ENCODE data around the gene MAB21L4. TPM values are rescaled to one million over a fixed set of nuclear protein-coding genes. Genes with fewer than 3 reads are reported as not detected.

The MAB21L4 gene
- polyA plus RNA-seq, 1 of the 3 experiments (the other 2 are of a cell fraction) = not detected

DNA sequence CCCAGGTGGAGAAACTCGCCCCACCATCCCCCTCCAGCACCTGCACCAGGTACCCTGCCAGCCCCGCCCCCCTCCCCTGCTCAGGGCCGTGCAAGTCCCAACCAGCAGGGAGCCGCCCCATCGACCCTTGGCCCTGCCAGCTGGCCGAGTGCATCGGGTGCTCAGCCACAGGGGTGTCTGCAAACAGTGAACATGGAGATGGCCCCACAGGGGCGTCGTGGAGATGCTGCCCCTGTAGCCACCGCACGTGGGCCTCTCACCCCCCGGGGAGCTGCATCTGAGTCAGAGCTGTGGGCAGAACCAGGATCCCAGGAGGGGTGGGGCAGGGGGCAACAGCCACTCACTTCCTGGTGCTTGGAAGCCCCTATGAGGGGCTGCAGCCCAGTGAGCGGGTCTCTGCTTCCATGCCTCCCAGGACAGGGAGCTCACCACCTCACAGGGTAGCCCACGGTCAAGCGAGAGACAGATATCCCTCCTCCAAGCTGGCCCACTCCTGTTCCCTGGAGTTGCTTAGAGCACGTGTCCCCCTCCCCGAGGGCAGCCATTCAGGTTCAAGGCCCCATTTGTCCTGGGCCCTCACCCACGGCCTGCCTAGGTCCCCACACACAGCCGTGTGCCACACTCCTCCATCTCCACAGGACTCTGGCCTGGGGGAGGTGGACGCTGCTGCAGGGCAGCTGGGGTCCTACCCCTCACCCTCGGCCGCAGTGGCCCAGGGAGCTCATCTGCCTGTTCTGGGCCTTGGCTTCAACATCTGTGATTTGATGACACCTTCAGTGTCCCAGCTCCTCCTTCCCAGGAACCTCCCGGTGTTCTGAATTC, 1.1 kb upstream of the MAB21L4 start (continued):
- TF ChIP-seq NFIC (IDR thresholded peaks at IDR 0.05; ENCODE audit: borderline replicate concordance) = no peak
- no peak for TF ChIP-seq TCF12 (IDR thresholded peaks at IDR 0.05)
- TF ChIP-seq SMC3 (IDR thresholded peaks at IDR 0.05; ENCODE audit: low read depth, low read length) = no peak
- TF ChIP-seq, protein P1, sequence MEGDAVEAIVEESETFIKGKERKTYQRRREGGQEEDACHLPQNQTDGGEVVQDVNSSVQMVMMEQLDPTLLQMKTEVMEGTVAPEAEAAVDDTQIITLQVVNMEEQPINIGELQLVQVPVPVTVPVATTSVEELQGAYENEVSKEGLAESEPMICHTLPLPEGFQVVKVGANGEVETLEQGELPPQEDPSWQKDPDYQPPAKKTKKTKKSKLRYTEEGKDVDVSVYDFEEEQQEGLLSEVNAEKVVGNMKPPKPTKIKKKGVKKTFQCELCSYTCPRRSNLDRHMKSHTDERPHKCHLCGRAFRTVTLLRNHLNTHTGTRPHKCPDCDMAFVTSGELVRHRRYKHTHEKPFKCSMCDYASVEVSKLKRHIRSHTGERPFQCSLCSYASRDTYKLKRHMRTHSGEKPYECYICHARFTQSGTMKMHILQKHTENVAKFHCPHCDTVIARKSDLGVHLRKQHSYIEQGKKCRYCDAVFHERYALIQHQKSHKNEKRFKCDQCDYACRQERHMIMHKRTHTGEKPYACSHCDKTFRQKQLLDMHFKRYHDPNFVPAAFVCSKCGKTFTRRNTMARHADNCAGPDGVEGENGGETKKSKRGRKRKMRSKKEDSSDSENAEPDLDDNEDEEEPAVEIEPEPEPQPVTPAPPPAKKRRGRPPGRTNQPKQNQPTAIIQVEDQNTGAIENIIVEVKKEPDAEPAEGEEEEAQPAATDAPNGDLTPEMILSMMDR (IDR thresholded peaks at IDR 0.05) = no peak
- TF ChIP-seq JUND (IDR thresholded peaks at IDR 0.05) = no peak
- TF ChIP-seq RAD21 (IDR thresholded peaks at IDR 0.05; ENCODE audit: low read length) = no peak
- no peak for TF ChIP-seq CHD2 (IDR thresholded peaks at IDR 0.05; ENCODE audit: low read length, partially characterized antibody)

DNA sequence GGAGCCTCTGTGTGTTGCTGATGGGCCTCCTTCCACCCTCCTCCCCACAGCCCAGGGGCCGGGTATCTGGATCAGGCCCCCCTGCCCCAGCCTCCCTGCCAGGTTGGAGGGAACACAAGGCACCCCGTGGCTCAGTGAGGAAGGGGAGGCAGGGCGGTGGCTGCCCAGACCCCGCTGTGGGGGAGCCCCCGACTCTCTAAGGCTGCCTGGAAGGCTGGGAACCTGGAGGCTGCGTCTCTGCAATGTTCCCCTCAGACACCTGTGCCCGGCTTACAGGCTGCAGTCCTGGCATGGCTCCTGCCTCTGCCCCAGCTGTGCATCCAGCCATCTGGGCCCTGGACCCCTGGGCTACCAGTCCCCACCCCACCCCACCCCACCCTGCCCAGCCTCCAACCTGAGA, 438 bp upstream of the MAB21L4 start:
- H3K36me3 ChIP-seq (replicated peaks in 1 of 2; ENCODE audit: control insufficient read depth in 1 of 2, insufficient read depth in 2 of 2, low read length in 1 of 2) = no peaks in the 10 kb centered on the region
- H3K27ac ChIP-seq (ENCODE audit: low read depth in 2 of 2, low read length in 1 of 2) = no peak overlapping the region
- H3K9me2 ChIP-seq = no peaks in the 10 kb centered on the region
- H3K4me3 ChIP-seq (ENCODE audit: low read depth in 2 of 2, low read length in 1 of 2) = no peak overlapping the region
- no peak overlapping the region for H2AFZ ChIP-seq (ENCODE audit: low read depth)
- TF ChIP-seq, protein P2, sequence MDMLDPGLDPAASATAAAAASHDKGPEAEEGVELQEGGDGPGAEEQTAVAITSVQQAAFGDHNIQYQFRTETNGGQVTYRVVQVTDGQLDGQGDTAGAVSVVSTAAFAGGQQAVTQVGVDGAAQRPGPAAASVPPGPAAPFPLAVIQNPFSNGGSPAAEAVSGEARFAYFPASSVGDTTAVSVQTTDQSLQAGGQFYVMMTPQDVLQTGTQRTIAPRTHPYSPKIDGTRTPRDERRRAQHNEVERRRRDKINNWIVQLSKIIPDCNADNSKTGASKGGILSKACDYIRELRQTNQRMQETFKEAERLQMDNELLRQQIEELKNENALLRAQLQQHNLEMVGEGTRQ (IDR thresholded peaks at IDR 0.05; ENCODE audit: borderline replicate concordance, low read depth, low read length) = no peak
- no peak for TF ChIP-seq SMC3 (IDR thresholded peaks at IDR 0.05; ENCODE audit: low read depth, low read length)
- no peak for TF ChIP-seq YY1 (IDR thresholded peaks at IDR 0.05; ENCODE audit: low read depth)
- no peak for TF ChIP-seq RCOR1 (IDR thresholded peaks at IDR 0.05; ENCODE audit: low read length)
- no peak for TF ChIP-seq TEAD4 (IDR thresholded peaks at IDR 0.05; ENCODE audit: borderline replicate concordance, insufficient read depth)
- TF ChIP-seq, protein P3, sequence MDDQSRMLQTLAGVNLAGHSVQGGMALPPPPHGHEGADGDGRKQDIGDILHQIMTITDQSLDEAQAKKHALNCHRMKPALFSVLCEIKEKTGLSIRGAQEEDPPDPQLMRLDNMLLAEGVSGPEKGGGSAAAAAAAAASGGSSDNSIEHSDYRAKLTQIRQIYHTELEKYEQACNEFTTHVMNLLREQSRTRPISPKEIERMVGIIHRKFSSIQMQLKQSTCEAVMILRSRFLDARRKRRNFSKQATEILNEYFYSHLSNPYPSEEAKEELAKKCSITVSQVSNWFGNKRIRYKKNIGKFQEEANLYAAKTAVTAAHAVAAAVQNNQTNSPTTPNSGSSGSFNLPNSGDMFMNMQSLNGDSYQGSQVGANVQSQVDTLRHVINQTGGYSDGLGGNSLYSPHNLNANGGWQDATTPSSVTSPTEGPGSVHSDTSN (IDR thresholded peaks at IDR 0.05) = no peak
- TF ChIP-seq POLR2AphosphoS5 (IDR thresholded peaks at IDR 0.05; ENCODE audit: low read depth, low read length) = no peak
- no peak for TF ChIP-seq NRF1 (IDR thresholded peaks at IDR 0.05; ENCODE audit: low read depth, low read length)
- TF ChIP-seq RXRA (IDR thresholded peaks at IDR 0.05; ENCODE audit: borderline replicate concordance, low read depth) = no peak
- no peak for TF ChIP-seq ELF1 (IDR thresholded peaks at IDR 0.05)
- no peak for TF ChIP-seq MAX (IDR thresholded peaks at IDR 0.05; ENCODE audit: low read depth)
- TF ChIP-seq ZBTB33 (IDR thresholded peaks at IDR 0.05; ENCODE audit: borderline replicate concordance, low read depth) = no peak
- no peak for TF ChIP-seq GABPA (IDR thresholded peaks at IDR 0.05; ENCODE audit: low read depth)
- H3K4me2 ChIP-seq = no peak overlapping the region
- peaks cover 0 to 23% of the 10 kb centered on the region in 2 experiments; a peak in 1 of 4 replicates for H3K4me1 ChIP-seq (ENCODE audit: control insufficient read depth in 1 of 2, insufficient read depth in 2 of 2, low read depth in 1 of 2, low read length in 1 of 2)
- no peak overlapping the region for H3K9ac ChIP-seq
- H4K20me1 ChIP-seq (ENCODE audit: insufficient read depth) = no peaks in the 10 kb centered on the region
- CTCF ChIA-PET = interaction anchor here (2.4 kb wide), 1 partner anchor 45 kb away, joined by 5 read pairs; no protein-coding TSS in a partner anchor
- POLR2A ChIA-PET = no interaction called here
- no peaks in the 10 kb centered on the region for H3K27me3 ChIP-seq (ENCODE audit: insufficient read depth)
- no CpG with 5 or more reads among the region's 7 CpGs for WGBS (ENCODE audit: low lambda C conversion rate)
- H3F3A ChIP-seq (replicated peaks; ENCODE audit: insufficient read depth) = no peaks in the 10 kb centered on the region
- no peak for DNase-seq
- no peaks in the 10 kb centered on the region for H3K9me3 ChIP-seq
- H3K79me2 ChIP-seq (ENCODE audit: insufficient read depth) = no peaks in the 10 kb centered on the region
